Right lobe of liver (tissue), 4 donors: Measurements from ENCODE around the gene CHST8.

Source experiments
- CTCF ChIP-seq, 4 donors: fragments of 200-600 bp in 3 of 4; fragments of 450-650 bp in 1 of 4; IDR thresholded peaks; one replicate each; pipeline versions ENCODE4 v1.5.1 to v1.8.0; 2016 to 2022; ENCODE audit warnings: antibody characterized with exemption in 4 of 4, mild to moderate bottlenecking in 2 of 4
- POLR2A ChIP-seq: fragments of 450-650 bp; IDR thresholded peaks from one replicate; pipeline ENCODE4 v1.6.1; 2017; ENCODE audit warnings: antibody characterized with exemption, mild to moderate bottlenecking
- donor health status: DM: no; HTN: no; CAD: no.
- donor health status: DM: no; HTN: no; CAD: no.
- donor health status: DM: no; HTN: yes; CAD: no.

GRCh38 chr19:33687481-33688170 lies 65.9 kb downstream of the CHST8 start:
- TF ChIP-seq CTCF (IDR thresholded peaks at IDR 0.05) (no peak), POLR2A (no peak)
